Activated B cell treated with CpG ODN at 0.5 μM for 24 hours (primary cell): ENCODE measurements around the gene TET3. TPM values are rescaled to one million over a fixed set of nuclear protein-coding genes. Genes with fewer than 3 reads are reported as not detected.

Experiments used
- ATAC-seq: fragments of 200-7000 bp; cut with Tn5 transposase; one replicate; pipeline ENCODE4 v1.10.0; 2021; ENCODE audit warnings: low read depth, mild to moderate bottlenecking, moderate library complexity
- CTCF ChIA-PET: fragments of 350-600 bp; sonication (Branson Sonifier 250); formaldehyde crosslinking; loops from one replicate; lab custom pipeline; 2021; ENCODE audit warnings: antibody characterized with exemption; lab: Charles Lee
- POLR2A ChIA-PET: fragments of 350-600 bp; sonication (Branson Sonifier 250); formaldehyde crosslinking; loops from one replicate; lab custom pipeline; 2021; ENCODE audit warnings: antibody characterized with exemption; lab: Charles Lee
- DNase-seq: peaks from one replicate; pipeline ENCODE4 v3.0.0; 2022
- H3K27ac Mint-ChIP-seq: one replicate; pipeline ENCODE4 v1.8.0; 2020; ENCODE audit warnings: mixed read lengths
- H3K27me3 Mint-ChIP-seq: one replicate; pipeline ENCODE4 v1.8.0; 2021; ENCODE audit warnings: mixed read lengths
- H3K36me3 Mint-ChIP-seq: one replicate; pipeline ENCODE4 v1.8.0; 2021; ENCODE audit warnings: low read depth, mixed read lengths
- H3K4me1 Mint-ChIP-seq: one replicate; pipeline ENCODE4 v1.8.0; 2021; ENCODE audit warnings: mixed read lengths
- H3K4me3 Mint-ChIP-seq: one replicate; pipeline ENCODE4 v1.8.0; 2020; ENCODE audit warnings: mild to moderate bottlenecking, mixed read lengths
- H3K9me3 Mint-ChIP-seq: one replicate; pipeline ENCODE4 v1.8.0; 2020; ENCODE audit warnings: mixed read lengths
- intact Hi-C: fragments of 100-400 bp; cut with micrococcal nuclease; formaldehyde crosslinking; loops from one replicate; pipeline ENCODE4 v1.15.1; 2024
- total RNA-seq: library from RNA; stranded (reverse); gene quantifications from 2 replicates; pipeline ENCODE4 v1.2.3, GENCODE V29; 2022
- TF ChIP-seq, protein P1 (sequence below): fragments of 200-600 bp; IDR thresholded peaks from one replicate; pipeline ENCODE4 v1.8.0; 2022; ENCODE audit warnings: antibody characterized with exemption, mild to moderate bottlenecking

The TET3 gene
- total RNA-seq, 1 donor from 2014 or later = 60.1 TPM

DNA sequence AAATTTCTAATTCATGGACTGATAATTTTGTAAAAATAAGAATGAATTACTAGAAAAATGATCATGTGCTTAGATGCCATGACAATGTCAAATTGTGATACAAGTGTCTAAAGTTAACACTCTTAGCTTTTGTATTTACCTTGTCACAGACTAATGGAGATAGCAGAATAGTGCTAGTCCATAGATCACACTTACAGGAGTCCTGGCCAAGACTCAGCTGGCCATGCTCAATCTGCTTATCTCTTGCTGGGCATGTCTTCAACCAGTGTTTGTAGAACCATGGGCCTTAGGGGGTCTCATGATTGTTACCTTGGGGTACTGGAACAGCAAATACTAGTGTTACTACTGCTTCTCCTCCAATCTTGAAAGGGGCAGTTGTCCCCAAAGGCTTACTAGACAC is 44.0 kb downstream of the TET3 start:
- Mint-ChIP-seq H3K4me3 (no peak overlapping the region), H3K27me3 (no peaks in the 10 kb centered on the region), H3K36me3 (peaks cover 4% of the 10 kb centered on the region), H3K4me1 (peaks cover 88% of the 10 kb centered on the region), H3K27ac (no peak overlapping the region), H3K9me3 (peaks cover 2% of the 10 kb centered on the region)
- ATAC-seq (no peak), DNase-seq (no peak)
- TF ChIP-seq, protein P1, sequence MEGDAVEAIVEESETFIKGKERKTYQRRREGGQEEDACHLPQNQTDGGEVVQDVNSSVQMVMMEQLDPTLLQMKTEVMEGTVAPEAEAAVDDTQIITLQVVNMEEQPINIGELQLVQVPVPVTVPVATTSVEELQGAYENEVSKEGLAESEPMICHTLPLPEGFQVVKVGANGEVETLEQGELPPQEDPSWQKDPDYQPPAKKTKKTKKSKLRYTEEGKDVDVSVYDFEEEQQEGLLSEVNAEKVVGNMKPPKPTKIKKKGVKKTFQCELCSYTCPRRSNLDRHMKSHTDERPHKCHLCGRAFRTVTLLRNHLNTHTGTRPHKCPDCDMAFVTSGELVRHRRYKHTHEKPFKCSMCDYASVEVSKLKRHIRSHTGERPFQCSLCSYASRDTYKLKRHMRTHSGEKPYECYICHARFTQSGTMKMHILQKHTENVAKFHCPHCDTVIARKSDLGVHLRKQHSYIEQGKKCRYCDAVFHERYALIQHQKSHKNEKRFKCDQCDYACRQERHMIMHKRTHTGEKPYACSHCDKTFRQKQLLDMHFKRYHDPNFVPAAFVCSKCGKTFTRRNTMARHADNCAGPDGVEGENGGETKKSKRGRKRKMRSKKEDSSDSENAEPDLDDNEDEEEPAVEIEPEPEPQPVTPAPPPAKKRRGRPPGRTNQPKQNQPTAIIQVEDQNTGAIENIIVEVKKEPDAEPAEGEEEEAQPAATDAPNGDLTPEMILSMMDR = no peak
- ChIA-PET CTCF (no interaction called here), POLR2A (interaction anchor here (1.5 to 1.9 kb wide), 2 partner anchors 43 to 150 kb away, joined by 3 to 5 read pairs; partner anchors contain the start of gene MOB1A)
- intact Hi-C loops = no loop called here

DNA sequence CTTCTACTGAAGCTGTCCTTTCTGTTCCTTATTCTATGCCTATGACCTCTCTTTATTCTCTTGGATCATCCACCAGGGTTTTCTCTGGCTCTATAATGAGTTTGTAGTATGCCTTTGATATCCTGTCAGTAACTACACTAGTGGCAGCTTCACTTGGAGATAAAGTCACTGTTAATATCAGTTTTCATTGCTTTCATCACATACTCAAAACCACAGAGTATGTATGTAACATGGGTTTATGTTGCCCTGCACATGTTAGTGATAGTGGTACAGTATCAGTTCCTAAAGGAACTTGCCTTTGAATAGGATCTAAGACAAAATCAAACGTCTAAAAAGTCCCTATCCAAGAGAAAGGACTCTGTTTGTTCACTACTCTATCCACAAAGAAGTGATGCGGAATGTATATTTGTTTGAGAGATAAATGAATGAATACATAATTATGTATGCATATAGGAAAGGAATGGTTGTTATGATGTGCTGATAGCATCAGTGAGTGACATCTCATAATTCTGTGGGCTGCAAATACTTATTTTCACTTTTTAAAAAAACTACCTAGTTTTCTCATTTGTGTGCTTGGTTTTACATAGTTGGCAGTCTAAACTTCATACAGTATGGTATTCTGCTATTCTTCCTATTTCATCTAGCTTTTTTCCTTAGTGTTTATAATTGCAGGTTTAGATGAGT is 45.1 kb downstream of the TET3 start:
- ATAC-seq = no peak
- Mint-ChIP-seq H3K36me3 (peaks cover 4% of the 10 kb centered on the region), H3K9me3 (peaks cover 2% of the 10 kb centered on the region), H3K4me1 (peaks cover 87% of the 10 kb centered on the region), H3K4me3 (no peak overlapping the region), H3K27ac (peak overlapping the region; percentile 57), H3K27me3 (no peaks in the 10 kb centered on the region)
- intact Hi-C loops = no loop called here
- ChIA-PET POLR2A (interaction anchor here (0.6 to 1.9 kb wide), 2 partner anchors 99 to 149 kb away, joined by 5 to 11 read pairs; partner anchors contain the start of gene MOB1A), CTCF (no interaction called here)
- TF ChIP-seq, protein P1 = no peak
- no peak for DNase-seq

DNA sequence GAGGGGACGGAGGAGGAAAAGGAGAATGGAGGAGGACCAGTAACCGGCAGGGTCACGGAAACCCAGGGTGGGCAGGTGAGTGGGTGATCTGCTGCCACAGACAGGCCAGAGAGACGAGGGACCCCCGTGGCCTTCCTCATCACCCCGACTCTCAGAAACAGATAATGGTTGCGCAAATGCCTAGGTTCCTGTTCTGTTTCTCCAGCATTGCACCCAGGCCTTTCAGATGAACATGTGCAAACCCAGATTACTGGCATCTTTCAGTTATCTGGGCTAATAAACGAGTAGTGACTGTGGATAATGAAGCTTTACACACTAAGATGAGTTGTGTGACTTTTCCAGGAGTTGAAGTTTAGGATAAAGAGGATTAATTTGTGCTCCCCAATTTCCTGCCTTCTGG is 46.5 kb downstream of the TET3 start:
- Mint-ChIP-seq H3K27ac (peak overlapping the region; percentile 99), H3K27me3 (no peaks in the 10 kb centered on the region), H3K4me3 (peak overlapping the region; percentile 90), H3K4me1 (peaks cover 84% of the 10 kb centered on the region), H3K36me3 (peaks cover 4% of the 10 kb centered on the region), H3K9me3 (peaks cover 2% of the 10 kb centered on the region)
- intact Hi-C loops = no loop called here
- CTCF ChIA-PET = interaction anchor here (1.3 kb wide), 1 partner anchor 15 kb away, joined by 3 read pairs; no protein-coding TSS in a partner anchor
- DNase-seq = no peak
- TF ChIP-seq, protein P1 = no peak
- no peak for ATAC-seq
- POLR2A ChIA-PET = interaction anchor here (0.7 to 2.3 kb wide), 6 partner anchors 11 to 104 kb away, joined by 3 to 14 read pairs (median 5); no protein-coding TSS in a partner anchor

DNA sequence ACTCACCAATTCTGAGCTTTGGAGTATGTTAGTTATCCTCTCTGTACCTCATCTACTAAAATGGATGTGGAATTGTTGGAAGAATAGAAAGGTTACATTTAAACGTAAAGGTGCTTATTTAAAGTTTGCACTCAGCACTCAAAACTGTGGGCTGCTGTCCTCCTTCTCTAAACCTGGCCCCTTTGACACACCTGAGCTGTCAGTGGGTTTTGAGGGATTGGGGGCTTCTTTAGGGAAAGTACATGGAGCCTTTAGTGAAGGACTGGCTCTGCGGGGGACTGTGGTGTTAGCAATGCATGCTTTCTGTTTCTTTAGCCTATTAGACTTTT is 47.2 kb downstream of the TET3 start:
- DNase-seq (no peak), ATAC-seq (no peak)
- TF ChIP-seq, protein P1 = no peak
- ChIA-PET CTCF (interaction anchor here (0.9 to 1.3 kb wide), 4 partner anchors 15 to 124 kb away, joined by 3 to 6 read pairs (median 4); no protein-coding TSS in a partner anchor), POLR2A (interaction anchor here (0.7 to 2.3 kb wide), 10 partner anchors 10 to 150 kb away, joined by 3 to 14 read pairs (median 6); no protein-coding TSS in a partner anchor)
- Mint-ChIP-seq H3K36me3 (peaks cover 5% of the 10 kb centered on the region), H3K4me3 (peak overlapping the region; percentile 90), H3K27me3 (no peaks in the 10 kb centered on the region), H3K4me1 (peaks cover 84% of the 10 kb centered on the region), H3K9me3 (peaks cover 2% of the 10 kb centered on the region), H3K27ac (peak overlapping the region; percentile 99)
- intact Hi-C loops = loop anchor here (1.0 to 2.0 kb wide), 4 partner anchors 29 to 106 kb away; partner anchors contain the start of gene DGUOK

DNA sequence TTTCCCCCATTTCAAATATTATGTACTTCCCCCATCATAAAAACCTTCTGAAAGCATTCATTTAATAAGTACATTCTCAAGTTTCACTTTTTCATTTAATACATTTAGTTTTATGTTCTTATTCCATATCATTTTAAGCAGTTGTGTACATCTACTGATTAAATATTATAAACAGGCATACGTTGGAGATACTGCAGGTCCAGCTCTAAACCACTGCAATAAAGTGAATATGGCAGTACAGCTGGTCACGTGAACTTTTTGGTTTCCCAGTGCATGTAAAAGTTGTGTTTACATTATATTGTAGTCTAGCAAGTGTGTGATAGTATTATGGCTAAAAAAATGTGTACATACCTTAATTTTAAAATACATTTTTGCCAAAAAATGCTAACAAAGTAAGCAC is 48.7 kb downstream of the TET3 start:
- peaks cover under 1% of the 10 kb centered on the region for H3K9me3 Mint-ChIP-seq
- H3K4me3 Mint-ChIP-seq = peak overlapping the region; percentile 90
- POLR2A ChIA-PET = interaction anchor here (0.9 to 2.3 kb wide), 8 partner anchors 9 to 62 kb away, joined by 3 to 14 read pairs (median 7); no protein-coding TSS in a partner anchor
- H3K27ac Mint-ChIP-seq = peak overlapping the region; percentile 99
- intact Hi-C loops = loop anchor here (2.0 kb wide), 2 partner anchors 31 to 47 kb away; no protein-coding TSS in a partner anchor
- TF ChIP-seq, protein P1 = no peak
- peaks cover 89% of the 10 kb centered on the region for H3K4me1 Mint-ChIP-seq
- H3K27me3 Mint-ChIP-seq = no peaks in the 10 kb centered on the region
- H3K36me3 Mint-ChIP-seq = peaks cover 1% of the 10 kb centered on the region
- no peak for ATAC-seq
- CTCF ChIA-PET = no interaction called here
- no peak for DNase-seq
